ENCODE results near the gene PROB1.
A peak's percentile ranks its signal among the peaks of the same experiment; 100 is the strongest.
"Not testable (repeated sequence)": the region's sequence is repeated elsewhere in the genome, so short reads cannot be mapped to it uniquely, and the experiment has no call there.

Gene PROB1

GRCh38 chr5:139392678-139393496 is 2.0 kb downstream of the PROB1 start:
- DNase-seq = peak in 1 of 51 donors; percentile 12

- no peak for DNase-seq
Observed at GRCh38 chr5:139392324-139392677, 2.6 kb downstream of the PROB1 start.

- no peak for DNase-seq
Observed at GRCh38 chr5:139391570-139392323, 3.2 kb downstream of the PROB1 start.

GRCh38 chr5:139390639-139391569 is 4.0 kb downstream of the PROB1 start:
- no peak for DNase-seq

DNA sequence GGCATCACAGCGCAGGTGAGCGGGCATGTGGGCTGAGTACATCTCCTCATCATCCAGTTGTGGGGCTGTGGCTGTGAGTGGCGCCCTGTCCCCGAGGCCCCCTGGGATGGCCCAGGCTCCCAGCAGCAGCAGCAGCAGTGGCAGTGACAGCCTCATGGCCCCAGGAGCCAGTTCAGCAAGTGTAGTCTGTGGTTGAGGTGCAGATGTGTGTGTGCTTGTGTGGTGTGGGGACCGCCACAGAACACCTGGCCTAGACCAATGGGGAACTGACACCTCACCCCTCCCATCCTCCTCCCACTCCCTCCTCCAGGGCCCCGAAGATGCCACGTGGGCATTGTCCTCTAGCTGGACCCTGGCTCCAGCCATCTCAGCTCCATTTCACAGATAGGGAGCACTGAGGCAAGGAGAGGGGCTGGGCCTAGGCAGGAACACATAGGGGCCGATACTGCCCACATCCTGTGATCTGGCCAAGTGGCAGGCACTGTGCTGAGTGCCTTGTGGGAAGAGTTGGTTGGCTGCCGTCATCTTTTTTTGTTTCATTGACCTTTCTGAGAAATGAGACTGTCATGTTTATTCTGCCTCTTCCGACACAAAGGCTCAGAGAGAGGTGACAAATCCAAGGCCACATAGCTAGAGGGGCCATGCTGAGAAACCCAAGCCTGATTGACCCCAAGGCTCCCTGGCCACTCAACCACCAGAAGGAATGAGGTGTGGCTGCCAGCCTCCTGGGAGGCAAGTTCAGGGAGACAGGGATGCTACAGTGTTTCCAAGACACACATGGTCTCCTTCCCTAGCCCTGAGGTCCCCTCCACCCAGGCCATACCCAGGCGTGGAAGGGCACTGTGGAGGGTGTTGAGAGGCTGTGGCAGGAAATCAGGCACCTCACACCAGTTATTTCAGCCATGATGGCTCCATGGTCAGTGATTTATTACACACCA is 4.9 kb downstream of the PROB1 start, which contains the start of gene MZB1:
TSS of gene MZB1 (minus strand) at position 213 of the 938 bp plus-strand sequence. CDS start at position 156, 57 bp downstream.
- DNase-seq = no peak

GRCh38 chr5:139388198-139388821 is 6.6 kb downstream of the PROB1 start:
- no peak for DNase-seq

- no peak for DNase-seq
Observed at GRCh38 chr5:139387611-139388197, 7.2 kb downstream of the PROB1 start.

DNA sequence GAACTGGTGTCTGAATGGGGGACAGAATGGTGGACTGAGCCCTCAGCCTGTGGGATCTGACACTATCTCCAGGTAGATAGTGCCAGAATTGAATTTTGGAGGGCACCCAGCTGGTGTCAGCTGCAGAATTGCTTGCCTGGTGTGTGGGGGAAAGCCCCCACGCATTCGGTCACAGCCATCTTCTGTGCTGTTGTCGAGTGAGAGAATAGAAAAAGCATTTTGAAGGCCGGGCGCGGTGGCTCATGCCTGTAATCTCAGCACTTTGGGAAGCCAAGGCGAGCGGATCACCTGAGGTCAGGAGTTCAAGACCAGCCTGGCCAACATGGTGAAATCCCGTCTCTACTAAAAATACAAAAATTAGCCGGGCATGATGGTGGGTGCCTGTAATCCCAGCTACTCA is 7.9 kb downstream of the PROB1 start:
- DNase-seq = not testable (repeated sequence)

- no peak for DNase-seq
Observed at GRCh38 chr5:139386050-139386438, 8.9 kb downstream of the PROB1 start.

GRCh38 chr5:139385061-139386049 is 9.5 kb downstream of the PROB1 start:
- DNase-seq = no peak

- DNase-seq = no peak
Observed at GRCh38 chr5:139384591-139385051, 10.3 kb downstream of the PROB1 start.

GRCh38 chr5:139383993-139384590 is 10.8 kb downstream of the PROB1 start:
- DNase-seq = no peak

GRCh38 chr5:139383275-139383992 is 11.5 kb downstream of the PROB1 start, which contains the start of gene SLC23A1:
Gene SLC23A1 (minus strand): TSS chr5:139383297. CDS start chr5:139383253, 44 bp downstream.
- no peak for DNase-seq

DNA sequence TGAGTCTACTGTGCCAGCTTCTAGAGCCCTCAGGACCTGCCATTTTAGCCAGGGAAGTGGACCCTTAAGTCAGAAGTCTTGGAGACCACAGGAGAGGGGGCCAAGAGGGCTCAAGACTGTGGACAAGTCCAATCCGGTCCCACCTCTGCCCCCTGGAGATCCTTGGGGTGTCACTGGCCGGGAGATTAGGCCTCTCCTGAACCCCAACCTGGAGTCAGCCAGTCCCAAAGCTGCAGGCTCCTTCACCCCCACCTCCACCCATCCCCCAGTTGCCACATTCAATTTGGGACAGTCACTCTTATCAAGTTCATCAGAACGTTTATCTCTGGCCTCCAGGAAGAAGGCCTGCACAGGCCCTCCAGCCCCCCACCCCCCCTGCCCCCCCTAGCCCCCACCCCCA is 12.1 kb downstream of the PROB1 start:
- DNase-seq = no peak

DNA sequence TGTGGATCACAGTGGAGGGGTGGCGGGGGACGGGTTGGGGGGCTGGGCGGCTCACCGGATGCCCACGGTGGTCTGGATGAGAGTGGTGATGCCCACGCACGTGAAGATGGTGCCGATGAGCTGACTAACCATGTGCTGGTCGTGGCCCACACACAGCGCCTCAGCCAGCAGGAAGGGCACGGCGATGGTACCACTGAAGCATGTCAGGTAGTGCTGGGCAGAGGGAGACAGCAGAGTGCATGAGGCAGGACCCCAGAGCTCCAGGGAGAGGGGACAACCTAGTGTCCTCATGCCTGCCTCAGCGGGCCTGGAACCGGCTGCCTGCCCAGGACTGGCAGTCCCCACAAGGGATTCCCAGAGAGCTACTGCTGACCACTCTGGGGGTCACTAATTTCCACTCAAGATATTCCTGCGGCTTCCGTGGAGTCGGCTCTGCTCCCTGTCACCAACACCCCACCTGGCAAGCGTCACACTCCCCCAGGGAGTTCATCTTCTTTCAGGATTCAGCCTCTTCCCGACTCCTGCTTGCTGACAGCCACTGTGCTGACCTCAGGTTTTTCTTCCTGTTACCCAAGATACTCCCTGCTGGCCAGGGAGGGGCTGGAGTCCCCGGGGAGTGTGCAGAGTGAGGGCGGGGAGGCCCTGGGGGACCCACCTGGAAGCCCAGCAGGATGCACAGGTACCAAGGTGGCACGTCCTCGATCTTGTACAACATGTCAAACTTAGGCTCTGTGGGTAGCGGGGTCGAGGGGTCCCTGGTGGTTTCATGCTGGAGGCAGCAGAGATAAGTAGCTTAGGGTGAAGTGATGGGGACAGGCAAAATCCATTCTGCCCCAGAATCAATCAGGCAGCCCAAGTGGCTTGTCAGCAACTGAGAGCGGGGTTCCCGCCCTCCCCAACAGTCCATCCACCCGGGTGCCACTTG is 12.8 kb downstream of the PROB1 start:
- no peak for DNase-seq

All from hypothalamus (tissue), 51 donors.